ENCODE results near the gene GOLGA6B. TPM values are rescaled to one million over a fixed set of nuclear protein-coding genes. Genes with fewer than 3 reads are reported as not detected.
"Not testable (repeated sequence)": the region's sequence is repeated elsewhere in the genome, so short reads cannot be mapped to it uniquely, and the experiment has no call there.

The GOLGA6B gene
- total and polyA plus RNA-seq, 2 of the 4 experiments (the other 2 are of a cell fraction) = not detected

- H3K36me3 ChIP-seq (ENCODE audit: control insufficient read depth, insufficient read depth, low read length); BruUV-seq (replicated peaks); dilution Hi-C loops (cut with HindIII; ENCODE audit: low sequenced_read_pairs, unreplicated experiment); ATAC-seq (ENCODE audit: low read depth); H3K14ac ChIP-seq (replicated peaks; ENCODE audit: low read depth, low read length); H2BK120ac ChIP-seq (ENCODE audit: low read depth, low read length); H3K4me1 ChIP-seq (ENCODE audit: control insufficient read depth, insufficient read depth, low read length); H3K79me1 ChIP-seq (ENCODE audit: low read depth in 1 of 2, low read length in 2 of 2); DNase-seq; CTCF ChIA-PET; H4K5ac ChIP-seq (ENCODE audit: low read depth, low read length); H2AK5ac ChIP-seq (ENCODE audit: low read depth, low read length); H3K27ac ChIP-seq (ENCODE audit: insufficient read depth, low read length); H2AK9ac ChIP-seq (replicated peaks; ENCODE audit: low read depth, low read length, poor library complexity); H3K18ac ChIP-seq (ENCODE audit: low read depth, low read length); POLR2A ChIA-PET (ENCODE audit: unreplicated experiment); in situ Hi-C loops (cut with MboI; ENCODE audit: low sequenced_read_pairs); H3K9ac ChIP-seq (ENCODE audit: low read depth, low read length); H3K56ac ChIP-seq (ENCODE audit: extremely low read depth, insufficient read depth, low read length); H3K9me3 ChIP-seq (ENCODE audit: control insufficient read depth, insufficient read depth, low read length); H3K23ac ChIP-seq (ENCODE audit: low read depth, low read length); H2BK5ac ChIP-seq (ENCODE audit: low read depth, low read length, poor library complexity, severe bottlenecking); H3K4me2 ChIP-seq (ENCODE audit: low read depth, low read length); H3K9me1 ChIP-seq (ENCODE audit: insufficient read depth, low read length); H3K4me3 ChIP-seq (ENCODE audit: insufficient read depth, low read depth, low read length); H2AFZ ChIP-seq (replicated peaks; ENCODE audit: low read length, poor library complexity); H2BK20ac ChIP-seq (ENCODE audit: low read depth, low read length); H4K91ac ChIP-seq (ENCODE audit: insufficient read depth, low read depth, low read length); H3K27me3 ChIP-seq (ENCODE audit: control insufficient read depth, insufficient read depth, low read length); intact Hi-C loops (cut with micrococcal nuclease); H4K20me1 ChIP-seq (ENCODE audit: insufficient read depth, low read length); H4K8ac ChIP-seq (ENCODE audit: low read depth in 2 of 2, low read length in 2 of 2); H2BK15ac ChIP-seq (ENCODE audit: low read depth, low read length); H3K4ac ChIP-seq (ENCODE audit: low read depth, low read length): not testable (repeated sequence)
- no CpG with 5 or more reads among the region's 3 CpGs for whole genome bisulfite sequencing, 2 experiments (ENCODE audit: extremely low coverage in 2 of 2, insufficient read length in 1 of 2)
Measured at GRCh38 chr15:72656014-72656413, 1.5 kb downstream of the GOLGA6B start.

GRCh38 chr15:72661081-72661480, 6.6 kb downstream of the GOLGA6B start:
- H3K18ac ChIP-seq (ENCODE audit: low read depth, low read length); H2BK15ac ChIP-seq (ENCODE audit: low read depth, low read length); POLR2A ChIA-PET (ENCODE audit: unreplicated experiment); H3K9ac ChIP-seq (ENCODE audit: low read depth, low read length); H3K4me1 ChIP-seq (ENCODE audit: control insufficient read depth, insufficient read depth, low read length); H3K4me2 ChIP-seq (ENCODE audit: low read depth, low read length); H3K79me1 ChIP-seq (ENCODE audit: low read depth in 1 of 2, low read length in 2 of 2); H4K91ac ChIP-seq (ENCODE audit: insufficient read depth, low read depth, low read length); H3K56ac ChIP-seq (ENCODE audit: extremely low read depth, insufficient read depth, low read length); intact Hi-C loops (cut with micrococcal nuclease); H3K9me3 ChIP-seq (ENCODE audit: control insufficient read depth, insufficient read depth, low read length); in situ Hi-C loops (cut with MboI; ENCODE audit: low sequenced_read_pairs); H2AK5ac ChIP-seq (ENCODE audit: low read depth, low read length); CTCF ChIA-PET; BruUV-seq (replicated peaks); H2BK120ac ChIP-seq (ENCODE audit: low read depth, low read length); H3K4ac ChIP-seq (ENCODE audit: low read depth, low read length); dilution Hi-C loops (cut with HindIII; ENCODE audit: low sequenced_read_pairs, unreplicated experiment); DNase-seq; H2AK9ac ChIP-seq (replicated peaks; ENCODE audit: low read depth, low read length, poor library complexity); H2BK5ac ChIP-seq (ENCODE audit: low read depth, low read length, poor library complexity, severe bottlenecking); H3K27me3 ChIP-seq (ENCODE audit: control insufficient read depth, insufficient read depth, low read length); H3K4me3 ChIP-seq (ENCODE audit: insufficient read depth, low read depth, low read length); H2AFZ ChIP-seq (replicated peaks; ENCODE audit: low read length, poor library complexity); ATAC-seq (ENCODE audit: low read depth); H3K14ac ChIP-seq (replicated peaks; ENCODE audit: low read depth, low read length); H4K5ac ChIP-seq (ENCODE audit: low read depth, low read length); H3K36me3 ChIP-seq (ENCODE audit: control insufficient read depth, insufficient read depth, low read length); H3K9me1 ChIP-seq (ENCODE audit: insufficient read depth, low read length); H3K23ac ChIP-seq (ENCODE audit: low read depth, low read length); H2BK20ac ChIP-seq (ENCODE audit: low read depth, low read length); H4K20me1 ChIP-seq (ENCODE audit: insufficient read depth, low read length); H4K8ac ChIP-seq (ENCODE audit: low read depth in 2 of 2, low read length in 2 of 2); H3K27ac ChIP-seq (ENCODE audit: insufficient read depth, low read length): not testable (repeated sequence)
- no CpG with 5 or more reads among the region's 10 CpGs for WGBS, 2 experiments (ENCODE audit: extremely low coverage in 2 of 2, insufficient read length in 1 of 2)

Measured in IMR-90 (cell line).